ENCODE results near the gene PLEKHA6. TPM values are rescaled to one million over a fixed set of nuclear protein-coding genes. Genes with fewer than 3 reads are reported as not detected.
A peak's percentile ranks its signal among the peaks of the same experiment; 100 is the strongest.

PLEKHA6 gene
- total and polyA plus RNA-seq, 2 of the 4 experiments (the other 2 are of a cell fraction): 8.2 to 19.9 TPM

DNA sequence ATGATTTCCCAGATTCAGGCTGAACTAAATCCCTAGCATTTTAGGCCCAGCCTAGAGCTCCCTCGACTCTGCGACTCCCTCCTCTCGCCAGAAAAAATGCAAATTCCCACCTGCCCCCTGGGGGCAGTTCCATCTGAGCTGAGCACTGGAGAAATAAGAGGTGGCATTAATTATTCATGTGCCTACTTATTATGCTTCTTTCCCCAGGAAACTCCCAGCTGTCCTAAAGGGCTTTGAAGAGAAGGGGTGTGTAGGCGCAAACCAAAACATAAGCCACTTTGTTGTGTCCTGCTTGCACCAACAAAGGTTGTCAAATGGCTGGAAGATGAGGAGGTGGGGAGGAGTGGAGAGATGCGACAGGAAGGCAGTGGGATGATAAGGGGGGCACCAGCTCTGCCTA is 104.5 kb downstream of the PLEKHA6 start:
- Histone ChIP-seq H4K20me1 (ENCODE audit: insufficient read depth, low read length) (no peaks in the 10 kb centered on the region), H2BK120ac (ENCODE audit: low read depth, low read length) (peak overlapping the region; percentile 25; the same call in 1 of the 2 replicates), H4K91ac (ENCODE audit: insufficient read depth, low read depth, low read length) (peak overlapping the region; percentile 73), H3K36me3 (ENCODE audit: control insufficient read depth, insufficient read depth, low read length) (peaks cover 11% of the 10 kb centered on the region), H3K4ac (ENCODE audit: low read depth, low read length) (peak overlapping the region; percentile 66), H2BK15ac (ENCODE audit: low read depth, low read length) (0 out of 3 replicates have a peak overlapping the region, but pooled peaks have one; percentile 32), H3K18ac (ENCODE audit: low read depth, low read length) (no peak overlapping the region), H3K9me1 (ENCODE audit: insufficient read depth, low read length) (peaks cover 5% of the 10 kb centered on the region; the same call in 1 of the 2 replicates), H3K4me3 (ENCODE audit: insufficient read depth, low read depth, low read length) (no peak overlapping the region), H2BK5ac (ENCODE audit: low read depth, low read length, poor library complexity, severe bottlenecking) (no peak overlapping the region), H3K56ac (ENCODE audit: extremely low read depth, insufficient read depth, low read length) (no peak overlapping the region), H2AK5ac (ENCODE audit: low read depth, low read length) (peak overlapping the region; percentile 52), H3K9ac (ENCODE audit: low read depth, low read length) (no peak overlapping the region), H3K4me1 (ENCODE audit: control insufficient read depth, insufficient read depth, low read length) (peaks cover 21% of the 10 kb centered on the region), H3K4me2 (ENCODE audit: low read depth, low read length) (no peak overlapping the region), H4K8ac (ENCODE audit: low read depth in 2 of 2, low read length in 2 of 2) (peak overlapping the region; percentile 42 to 49; a peak in 2 of 4 replicates), H3K27me3 (ENCODE audit: control insufficient read depth, insufficient read depth, low read length) (no peaks in the 10 kb centered on the region), H3K79me1 (ENCODE audit: low read depth in 1 of 2, low read length in 2 of 2) (no peaks in the 10 kb centered on the region), H2AK9ac (replicated peaks; ENCODE audit: low read depth, low read length, poor library complexity) (peak overlapping the region; percentile 12), H3K9me3 (ENCODE audit: control insufficient read depth, insufficient read depth, low read length) (no peaks in the 10 kb centered on the region), H3K14ac (replicated peaks; ENCODE audit: low read depth, low read length) (no peak overlapping the region), H2BK20ac (ENCODE audit: low read depth, low read length) (no peak overlapping the region; the same call in 1 of the 2 replicates), H3K27ac (ENCODE audit: insufficient read depth, low read length) (no peak overlapping the region; the same call in 1 of the 2 replicates), H3K23ac (ENCODE audit: low read depth, low read length) (no peak overlapping the region), H2AFZ (replicated peaks; ENCODE audit: low read length, poor library complexity) (no peak overlapping the region), H4K5ac (ENCODE audit: low read depth, low read length) (no peak overlapping the region)
- DNase-seq: no peak
- CTCF ChIA-PET: interaction anchor here (1.5 to 1.7 kb wide), 2 partner anchors 105 to 109 kb away, joined by 4 to 7 read pairs; partner anchors contain the start of gene PLEKHA6
- intact Hi-C loops (cut with micrococcal nuclease) (no loop called here), in situ Hi-C loops (cut with MboI; ENCODE audit: low sequenced_read_pairs) (no loop called here), dilution Hi-C loops (cut with HindIII; ENCODE audit: low sequenced_read_pairs, unreplicated experiment) (no loop called here)
- no peak for ATAC-seq (ENCODE audit: low read depth)
- POLR2A ChIA-PET (ENCODE audit: unreplicated experiment): no interaction called here
- no CpG with 5 or more reads among the region's 5 CpGs for WGBS, 2 experiments (ENCODE audit: extremely low coverage in 2 of 2, insufficient read length in 1 of 2)
- no TSS peak for BruUV-seq (replicated peaks)
- TF ChIP-seq, protein P1, sequence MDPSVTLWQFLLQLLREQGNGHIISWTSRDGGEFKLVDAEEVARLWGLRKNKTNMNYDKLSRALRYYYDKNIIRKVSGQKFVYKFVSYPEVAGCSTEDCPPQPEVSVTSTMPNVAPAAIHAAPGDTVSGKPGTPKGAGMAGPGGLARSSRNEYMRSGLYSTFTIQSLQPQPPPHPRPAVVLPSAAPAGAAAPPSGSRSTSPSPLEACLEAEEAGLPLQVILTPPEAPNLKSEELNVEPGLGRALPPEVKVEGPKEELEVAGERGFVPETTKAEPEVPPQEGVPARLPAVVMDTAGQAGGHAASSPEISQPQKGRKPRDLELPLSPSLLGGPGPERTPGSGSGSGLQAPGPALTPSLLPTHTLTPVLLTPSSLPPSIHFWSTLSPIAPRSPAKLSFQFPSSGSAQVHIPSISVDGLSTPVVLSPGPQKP (IDR thresholded peaks at IDR 0.05; ENCODE audit: borderline replicate concordance, low read depth, low read length): no peak
- TF ChIP-seq POLR2A (IDR thresholded peaks at IDR 0.05; ENCODE audit: low read depth, low read length): no peak
- no peak for TF ChIP-seq MAZ (IDR thresholded peaks at IDR 0.05; ENCODE audit: borderline replicate concordance, low read depth, low read length)
- TF ChIP-seq NFE2L2 (IDR thresholded peaks at IDR 0.05; ENCODE audit: low read depth, low read length): no peak
- TF ChIP-seq MXI1 (IDR thresholded peaks at IDR 0.05; ENCODE audit: borderline replicate concordance, low read depth, low read length): no peak
- TF ChIP-seq SMC3 (IDR thresholded peaks at IDR 0.05; ENCODE audit: low read depth, low read length): no peak
- TF ChIP-seq MAFK (IDR thresholded peaks at IDR 0.05; ENCODE audit: low read depth, low read length): no peak
- no peak for TF ChIP-seq BHLHE40 (IDR thresholded peaks at IDR 0.05; ENCODE audit: low read depth, low read length)
- TF ChIP-seq RAD21 (IDR thresholded peaks at IDR 0.05; ENCODE audit: low read length): no peak
- TF ChIP-seq USF2 (IDR thresholded peaks at IDR 0.05; ENCODE audit: low read depth, low read length): no peak
- no peak for TF ChIP-seq CHD1 (IDR thresholded peaks at IDR 0.05; ENCODE audit: low read depth, low read length)
- no peak for TF ChIP-seq RCOR1 (IDR thresholded peaks at IDR 0.05; ENCODE audit: insufficient replicate concordance, low read length)
- TF ChIP-seq CEBPB (IDR thresholded peaks at IDR 0.05; ENCODE audit: low read depth, low read length): no peak
- TF ChIP-seq RFX5 (IDR thresholded peaks at IDR 0.05; ENCODE audit: low read depth, low read length): no peak
- TF ChIP-seq FOS (IDR thresholded peaks at IDR 0.05; ENCODE audit: low read depth, low read length): no peak
- TF ChIP-seq CTCF (conservative IDR thresholded peaks at IDR 0.05; ENCODE audit: low read depth, low read length): no peak

Data from IMR-90 (cell line).